Prostate gland (tissue), 2 donors: ENCODE results near the gene TFB2M. TPM values are rescaled to one million over a fixed set of nuclear protein-coding genes. Genes with fewer than 3 reads are reported as not detected.
"Not testable (repeated sequence)": the region's sequence is repeated elsewhere in the genome, so short reads cannot be mapped to it uniquely, and the experiment has no call there.

Experiments
- DNase-seq: peaks from one replicate; pipeline ENCODE4 v3.0.0-alpha.2; 2019; ENCODE audit warnings: low spot score
- H3K27ac ChIP-seq, 2 donors: fragments of 200-600 bp; sonication (generic); 2 replicates each; pipeline ENCODE4 v1.5.1; 2017 to 2019
- H3K27me3 ChIP-seq: fragments of 200-600 bp; sonication (generic); replicated peaks from 2 replicates; pipeline ENCODE4 v1.5.1; 2019; ENCODE audit not compliant: insufficient read depth
- H3K36me3 ChIP-seq, 2 donors: fragments of 200-600 bp; sonication (generic); 1 replicate in 1 of 2; 2 replicates in 1 of 2; pipeline versions ENCODE4 v1.5.1 to v1.8.1; 2017 to 2019
- H3K4me1 ChIP-seq: fragments of 200-600 bp; sonication (generic); replicated peaks from 2 replicates; pipeline ENCODE4 v1.5.1; 2019
- H3K4me3 ChIP-seq, 2 donors: fragments of 200-600 bp; sonication (generic); 2 replicates each; pipeline ENCODE4 v1.5.1; 2017 to 2019
- H3K9me3 ChIP-seq: fragments of 200-600 bp; sonication (generic); 2 replicates; pipeline ENCODE4 v1.5.1; 2017
- POLR2A ChIP-seq: fragments of 450-650 bp; IDR thresholded peaks from one replicate; pipeline ENCODE4 v1.6.1; 2016; ENCODE audit warnings: antibody characterized with exemption, mild to moderate bottlenecking
- POLR2AphosphoS5 ChIP-seq: sonication (generic); formaldehyde crosslinking; IDR thresholded peaks from one replicate; pipeline ENCODE4 v1.6.1; 2017; ENCODE audit warnings: antibody characterized with exemption
- WGBS: methylation state at CpG from one replicate; pipeline ENCODE4 v1.1.5; 2018; 5-methylcytosine and 5-hydroxymethylcytosine counted together
- intact Hi-C: fragments of 100-400 bp; cut with DNase I; formaldehyde crosslinking; loops from one replicate; pipeline ENCODE4 v1.14.2; 2022
- total RNA-seq, 2 donors: library from RNA; depleted of rRNA; stranded (reverse); fragments of >200 nt; gene quantifications; one replicate each; pipeline ENCODE4 v1.1.0, GENCODE V29; 2016
- TF ChIP-seq, protein P1 (sequence below), 4 experiments: fragments of 200-600 bp in 2 of 4; fragments of 450-650 bp in 2 of 4; sonication (generic) in 2 of 4; IDR thresholded peaks; 1 replicate in 3 of 4; 2 replicates in 1 of 4; pipeline ENCODE4 v1.5.1; 2016 to 2019; ENCODE audit warnings: antibody characterized with exemption in 4 of 4, mild to moderate bottlenecking in 2 of 4, moderate library complexity in 2 of 4

Gene TFB2M
- total RNA-seq, 2 donors from 2014 or later, result 10.3 to 15.1 TPM

DNA sequence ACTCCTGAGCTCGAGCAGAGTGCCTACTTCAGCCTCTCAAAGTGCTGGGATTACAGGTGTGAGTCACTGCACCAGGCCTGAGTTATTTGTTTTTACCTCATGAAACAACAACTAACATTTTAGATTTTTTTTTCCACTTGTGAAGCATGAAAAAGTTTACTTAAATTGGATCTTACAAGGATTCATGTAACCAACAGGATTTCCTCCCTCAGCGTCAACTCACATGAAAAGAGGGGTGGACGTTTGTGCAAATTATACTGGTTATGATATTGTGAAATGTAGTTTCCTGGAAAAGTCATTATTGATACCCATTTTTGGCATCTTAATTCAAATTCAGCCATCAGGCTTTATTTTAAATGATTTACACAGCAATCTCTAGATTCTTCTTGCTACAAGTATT lies 6.7 kb upstream of the TFB2M start:
- no peak for TF ChIP-seq POLR2A
- H3K36me3 ChIP-seq, result no peaks in the 10 kb centered on the region
- DNase-seq, result no peak
- no peak overlapping the region for H3K27ac ChIP-seq
- H3K4me3 ChIP-seq, result no peak overlapping the region
- H3K27me3 ChIP-seq, result no peaks in the 10 kb centered on the region
- no peaks in the 10 kb centered on the region for H3K4me1 ChIP-seq
- WGBS, result 81% methylated on average over 3 of the region's 3 CpGs
- no peaks in the 10 kb centered on the region for H3K9me3 ChIP-seq
- intact Hi-C loops, result loop anchor here (10.0 kb wide), 1 partner anchor 1598 kb away; no protein-coding TSS in a partner anchor

DNA sequence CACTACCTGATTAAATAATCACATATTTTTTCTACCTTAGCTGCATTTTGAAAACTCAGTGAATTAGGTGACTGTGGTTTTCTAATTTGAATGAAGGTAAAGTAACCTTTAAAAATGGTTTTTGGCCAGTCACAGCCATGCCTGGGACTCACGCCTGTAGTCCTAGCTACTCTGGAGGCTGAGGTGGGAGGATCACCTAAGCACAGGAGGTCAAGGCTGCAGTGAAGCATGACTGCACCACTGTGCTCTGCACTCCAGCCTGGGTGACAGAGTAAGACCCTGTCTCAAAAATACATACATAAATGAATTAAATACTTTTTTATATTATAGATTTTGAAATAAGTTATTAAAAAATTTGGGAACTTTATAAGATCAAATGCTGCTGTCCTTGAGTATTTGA lies 5.9 kb upstream of the TFB2M start:
- no peak overlapping the region for H3K27ac ChIP-seq
- H3K4me3 ChIP-seq, result no peak overlapping the region
- no peaks in the 10 kb centered on the region for H3K36me3 ChIP-seq
- no peaks in the 10 kb centered on the region for H3K9me3 ChIP-seq
- no peaks in the 10 kb centered on the region for H3K4me1 ChIP-seq
- WGBS, result 100% methylated on average over 1 of the region's 1 CpG
- intact Hi-C loops, result loop anchor here (10.0 kb wide), 1 partner anchor 1597 kb away; no protein-coding TSS in a partner anchor
- TF ChIP-seq, protein P1, sequence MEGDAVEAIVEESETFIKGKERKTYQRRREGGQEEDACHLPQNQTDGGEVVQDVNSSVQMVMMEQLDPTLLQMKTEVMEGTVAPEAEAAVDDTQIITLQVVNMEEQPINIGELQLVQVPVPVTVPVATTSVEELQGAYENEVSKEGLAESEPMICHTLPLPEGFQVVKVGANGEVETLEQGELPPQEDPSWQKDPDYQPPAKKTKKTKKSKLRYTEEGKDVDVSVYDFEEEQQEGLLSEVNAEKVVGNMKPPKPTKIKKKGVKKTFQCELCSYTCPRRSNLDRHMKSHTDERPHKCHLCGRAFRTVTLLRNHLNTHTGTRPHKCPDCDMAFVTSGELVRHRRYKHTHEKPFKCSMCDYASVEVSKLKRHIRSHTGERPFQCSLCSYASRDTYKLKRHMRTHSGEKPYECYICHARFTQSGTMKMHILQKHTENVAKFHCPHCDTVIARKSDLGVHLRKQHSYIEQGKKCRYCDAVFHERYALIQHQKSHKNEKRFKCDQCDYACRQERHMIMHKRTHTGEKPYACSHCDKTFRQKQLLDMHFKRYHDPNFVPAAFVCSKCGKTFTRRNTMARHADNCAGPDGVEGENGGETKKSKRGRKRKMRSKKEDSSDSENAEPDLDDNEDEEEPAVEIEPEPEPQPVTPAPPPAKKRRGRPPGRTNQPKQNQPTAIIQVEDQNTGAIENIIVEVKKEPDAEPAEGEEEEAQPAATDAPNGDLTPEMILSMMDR (IDR thresholded peaks at IDR 0.05), result no peak
- TF ChIP-seq POLR2AphosphoS5 (no peak), POLR2A (no peak)
- no peak for DNase-seq
- H3K27me3 ChIP-seq, result no peaks in the 10 kb centered on the region

DNA sequence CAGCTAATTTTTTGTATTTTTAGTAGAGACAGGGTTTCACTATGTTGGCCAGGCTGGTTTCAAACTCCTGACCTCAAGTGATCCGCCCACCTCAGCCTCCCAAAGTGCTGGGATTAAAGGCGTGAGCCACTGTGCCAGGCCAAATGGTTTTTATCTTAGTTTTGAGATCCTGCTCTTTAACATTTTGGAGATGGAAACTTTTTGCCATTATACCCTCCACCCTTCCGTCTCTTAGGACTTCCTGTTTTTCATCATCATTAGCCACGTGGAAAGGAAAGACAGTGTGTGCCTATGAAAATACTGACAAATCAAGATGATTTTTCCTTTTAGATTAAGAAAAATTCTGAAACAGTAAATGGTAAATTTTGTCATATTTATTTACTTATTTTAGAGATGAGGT lies 5.2 kb upstream of the TFB2M start:
- peak; percentile 18 for TF ChIP-seq POLR2AphosphoS5
- H3K27me3 ChIP-seq, H3K27ac ChIP-seq, H3K4me1 ChIP-seq, H3K9me3 ChIP-seq, DNase-seq, H3K4me3 ChIP-seq, H3K36me3 ChIP-seq: not testable (repeated sequence)
- 70% methylated on average over 4 of the region's 4 CpGs for WGBS
- intact Hi-C loops, result loop anchor here (10.0 kb wide), 1 partner anchor 1597 kb away; no protein-coding TSS in a partner anchor

DNA sequence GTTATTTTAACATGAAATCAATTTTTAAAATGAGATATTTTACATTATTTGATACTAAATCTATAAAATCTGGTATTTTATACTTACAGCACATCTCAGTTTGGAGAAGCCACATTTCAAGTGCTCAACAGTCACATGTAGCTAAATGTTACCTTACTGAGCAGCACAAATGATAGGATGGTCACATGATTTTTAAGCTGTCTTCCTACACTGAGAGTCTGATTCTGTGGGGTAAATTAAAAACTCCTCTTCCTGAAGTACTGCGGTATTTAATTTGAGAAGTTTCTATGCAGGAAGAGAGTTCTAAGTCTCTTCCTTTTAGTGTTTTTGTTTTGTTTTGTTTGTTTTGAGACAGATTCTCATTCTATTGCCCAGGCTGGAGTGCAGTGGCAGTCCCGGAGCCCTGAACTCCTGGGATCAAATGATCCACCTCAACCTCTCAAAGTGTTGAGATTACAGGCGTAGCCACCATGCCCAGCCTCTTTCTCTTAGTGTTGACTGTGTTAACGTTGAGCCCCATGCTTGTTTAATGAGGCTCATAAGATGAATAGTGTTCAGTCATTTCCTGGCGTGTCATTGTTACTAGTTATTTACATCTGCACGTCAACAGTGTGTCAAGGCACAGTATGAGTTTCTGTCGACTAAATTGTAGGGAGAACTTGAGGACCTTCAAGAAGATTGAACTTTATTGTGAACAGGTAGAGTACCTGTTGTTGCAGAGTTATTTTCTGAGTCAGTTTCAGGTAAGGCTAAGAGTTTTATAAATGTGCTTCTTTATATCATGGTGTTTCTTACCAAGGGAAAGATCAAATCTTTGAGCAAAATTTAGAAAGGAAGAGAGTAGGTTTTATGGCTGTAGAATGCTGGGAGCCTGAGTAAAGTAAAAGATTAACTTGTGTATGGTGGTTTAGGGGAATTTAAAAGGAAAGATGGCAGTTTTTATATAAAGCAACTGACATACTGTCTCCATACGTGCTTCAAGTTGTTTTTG lies 3.5 kb upstream of the TFB2M start:
- Histone ChIP-seq H3K27ac (peak overlapping the region in 1 of 2 donors; percentile 41), H3K4me1 (no peaks in the 10 kb centered on the region), H3K36me3 (no peaks in the 10 kb centered on the region), H3K27me3 (no peaks in the 10 kb centered on the region), H3K4me3 (no peak overlapping the region), H3K9me3 (no peaks in the 10 kb centered on the region)
- intact Hi-C loops, result loop anchor here (5.0 to 10.0 kb wide), 3 partner anchors 75 to 1595 kb away; no protein-coding TSS in a partner anchor
- TF ChIP-seq POLR2A (no peak), POLR2AphosphoS5 (no peak)
- TF ChIP-seq, protein P1 (IDR thresholded peaks at IDR 0.05), result no peak
- no peak for DNase-seq
- WGBS, result 51% methylated on average over 8 of the region's 8 CpGs

DNA sequence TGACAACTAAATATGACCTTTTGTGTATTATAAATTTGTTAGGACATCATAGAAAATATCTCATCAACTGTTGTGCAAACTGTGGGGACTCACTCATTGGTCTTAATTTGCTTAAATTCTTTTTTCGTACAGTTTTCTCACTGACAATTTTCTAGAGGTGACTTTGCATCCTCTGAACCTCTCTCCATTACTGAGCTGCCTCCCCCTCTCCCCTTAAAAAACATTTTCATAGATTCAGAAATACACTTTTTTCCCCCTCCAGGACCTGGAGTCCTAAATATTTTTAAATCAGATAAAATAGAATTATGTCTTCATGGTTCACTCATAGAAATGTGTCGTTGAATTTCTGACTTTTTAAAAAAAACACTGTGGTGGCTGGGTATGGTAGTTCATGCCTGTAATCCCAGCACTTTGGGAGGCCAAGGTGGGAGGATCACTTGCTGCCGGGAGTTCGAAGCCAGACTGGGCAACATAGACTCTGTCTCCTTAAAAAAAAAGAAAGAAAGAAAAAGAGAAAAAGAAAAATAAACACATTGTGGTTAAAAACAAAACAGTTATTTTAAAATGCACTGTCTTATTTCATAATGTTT lies 1.7 kb upstream of the TFB2M start:
- H3K36me3 ChIP-seq, result no peaks in the 10 kb centered on the region
- no peaks in the 10 kb centered on the region for H3K9me3 ChIP-seq
- no peaks in the 10 kb centered on the region for H3K4me1 ChIP-seq
- no peak for TF ChIP-seq POLR2AphosphoS5
- TF ChIP-seq, protein P1 (IDR thresholded peaks at IDR 0.05), result no peak
- no peak for TF ChIP-seq POLR2A
- peak overlapping the region in 1 of 2 donors; percentile 94 for H3K4me3 ChIP-seq
- no peak for DNase-seq
- peak overlapping the region; percentile 92 to 94 for H3K27ac ChIP-seq
- intact Hi-C loops, result loop anchor here (5.0 to 10.0 kb wide), 2 partner anchors 77 to 120 kb away; no protein-coding TSS in a partner anchor
- WGBS, result 42% methylated on average over 4 of the region's 4 CpGs
- H3K27me3 ChIP-seq, result no peaks in the 10 kb centered on the region
